Breast epithelium (tissue), 4 donors: Measurements from ENCODE around the gene FXYD2. TPM values are rescaled to one million over a fixed set of nuclear protein-coding genes. Genes with fewer than 3 reads are reported as not detected.

ENCODE experiments used
- DNase-seq, 2 donors: peaks; one replicate each; pipeline ENCODE4 v3.0.0-alpha.2; 2019; ENCODE audit warnings: low spot score in 2 of 2
- H3K27ac ChIP-seq, 2 donors: fragments of 200-600 bp; sonication (generic) in 1 of 2; one replicate each; pipeline ENCODE4 v1.5.1; 2016 to 2019; ENCODE audit warnings: mild to moderate bottlenecking in 1 of 2
- H3K27me3 ChIP-seq, 2 donors: fragments of 200-600 bp; sonication (generic) in 1 of 2; one replicate each; pipeline versions ENCODE4 v1.5.1 to v1.6.0; 2017 to 2019; ENCODE audit warnings: control low read depth in 1 of 2, mild to moderate bottlenecking in 1 of 2
- H3K36me3 ChIP-seq: fragments of 200-600 bp; one replicate; pipeline ENCODE4 v1.5.1; 2019
- H3K4me1 ChIP-seq, 2 donors: fragments of 200-600 bp; sonication (generic); one replicate each; pipeline ENCODE4 v1.5.1; 2016 to 2019; ENCODE audit warnings: control low read depth in 1 of 2
- H3K4me3 ChIP-seq, 3 donors: fragments of 200-600 bp; sonication (generic); 1 replicate in 2 of 3; 2 replicates in 1 of 3; pipeline ENCODE4 v1.5.1; 2016 to 2019; ENCODE audit warnings: mild to moderate bottlenecking in 3 of 3, moderate library complexity in 2 of 3
- H3K9me3 ChIP-seq, 2 donors: fragments of 200-600 bp; sonication (generic) in 1 of 2; one replicate each; pipeline ENCODE4 v1.5.1; 2016 to 2019; ENCODE audit warnings: control low read depth in 1 of 2
- POLR2A ChIP-seq: fragments of 450-650 bp; IDR thresholded peaks from one replicate; pipeline ENCODE4 v1.6.1; 2016; ENCODE audit warnings: antibody characterized with exemption, mild to moderate bottlenecking, moderate library complexity
- POLR2AphosphoS5 ChIP-seq, 3 donors: sonication (generic); formaldehyde crosslinking; IDR thresholded peaks; one replicate each; pipeline ENCODE4 v1.6.1; 2017; ENCODE audit warnings: antibody characterized with exemption in 3 of 3
- intact Hi-C: fragments of 100-400 bp; cut with DNase I; formaldehyde crosslinking; loops from one replicate; pipeline ENCODE4 v1.15.1; 2023; ENCODE audit warnings: low total_unique reads
- total RNA-seq, 3 donors: library from RNA; depleted of rRNA; stranded (reverse); fragments of >200 nt; gene quantifications; one replicate each; pipeline ENCODE4 v1.1.0, GENCODE V29; 2016
- TF ChIP-seq, protein P1 (sequence below), 3 donors: fragments of 450-650 bp; IDR thresholded peaks; one replicate each; pipeline ENCODE4 v1.5.1; 2016 to 2017; ENCODE audit warnings: antibody characterized with exemption in 3 of 3, mild to moderate bottlenecking in 3 of 3, moderate library complexity in 3 of 3

Gene FXYD2
- total RNA-seq, 3 donors from 2014 or later = 0.66 to 2.0 (median 1.3) TPM

- H3K27ac ChIP-seq = peak overlapping the region in 1 of 2 donors; percentile 63
- no peaks in the 10 kb centered on the region for H3K4me1 ChIP-seq
- no peaks in the 10 kb centered on the region for H3K36me3 ChIP-seq
- intact Hi-C loops = no loop called here
- H3K4me3 ChIP-seq = no peak overlapping the region
- TF ChIP-seq POLR2A (no peak), POLR2AphosphoS5 (IDR thresholded peaks at IDR 0.05) (no peak)
- TF ChIP-seq, protein P1, sequence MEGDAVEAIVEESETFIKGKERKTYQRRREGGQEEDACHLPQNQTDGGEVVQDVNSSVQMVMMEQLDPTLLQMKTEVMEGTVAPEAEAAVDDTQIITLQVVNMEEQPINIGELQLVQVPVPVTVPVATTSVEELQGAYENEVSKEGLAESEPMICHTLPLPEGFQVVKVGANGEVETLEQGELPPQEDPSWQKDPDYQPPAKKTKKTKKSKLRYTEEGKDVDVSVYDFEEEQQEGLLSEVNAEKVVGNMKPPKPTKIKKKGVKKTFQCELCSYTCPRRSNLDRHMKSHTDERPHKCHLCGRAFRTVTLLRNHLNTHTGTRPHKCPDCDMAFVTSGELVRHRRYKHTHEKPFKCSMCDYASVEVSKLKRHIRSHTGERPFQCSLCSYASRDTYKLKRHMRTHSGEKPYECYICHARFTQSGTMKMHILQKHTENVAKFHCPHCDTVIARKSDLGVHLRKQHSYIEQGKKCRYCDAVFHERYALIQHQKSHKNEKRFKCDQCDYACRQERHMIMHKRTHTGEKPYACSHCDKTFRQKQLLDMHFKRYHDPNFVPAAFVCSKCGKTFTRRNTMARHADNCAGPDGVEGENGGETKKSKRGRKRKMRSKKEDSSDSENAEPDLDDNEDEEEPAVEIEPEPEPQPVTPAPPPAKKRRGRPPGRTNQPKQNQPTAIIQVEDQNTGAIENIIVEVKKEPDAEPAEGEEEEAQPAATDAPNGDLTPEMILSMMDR (IDR thresholded peaks at IDR 0.05) = no peak
- no peak for DNase-seq
- H3K9me3 ChIP-seq = no peaks in the 10 kb centered on the region
- no peaks in the 10 kb centered on the region for H3K27me3 ChIP-seq
Measured at GRCh38 chr11:117828611-117829368, 4.2 kb upstream of the FXYD2 start.

GRCh38 chr11:117827521-117828511 is 3.3 kb upstream of the FXYD2 start:
- TF ChIP-seq POLR2A = no peak
- TF ChIP-seq POLR2AphosphoS5 (IDR thresholded peaks at IDR 0.05) = no peak
- TF ChIP-seq, protein P1 (IDR thresholded peaks at IDR 0.05) = no peak
- no peaks in the 10 kb centered on the region for H3K27me3 ChIP-seq
- intact Hi-C loops = no loop called here
- H3K9me3 ChIP-seq = no peaks in the 10 kb centered on the region
- H3K27ac ChIP-seq = peak overlapping the region in 1 of 2 donors; percentile 63
- no peak overlapping the region for H3K4me3 ChIP-seq
- H3K4me1 ChIP-seq = no peaks in the 10 kb centered on the region
- no peaks in the 10 kb centered on the region for H3K36me3 ChIP-seq
- DNase-seq = no peak

GRCh38 chr11:117826832-117827231 is 2.3 kb upstream of the FXYD2 start:
- DNase-seq = no peak
- Histone ChIP-seq H3K36me3 (no peaks in the 10 kb centered on the region), H3K4me1 (no peaks in the 10 kb centered on the region), H3K27ac (no peak overlapping the region), H3K4me3 (no peak overlapping the region), H3K27me3 (no peaks in the 10 kb centered on the region), H3K9me3 (no peaks in the 10 kb centered on the region)
- intact Hi-C loops = no loop called here
- TF ChIP-seq POLR2A = no peak
- TF ChIP-seq, protein P1 (IDR thresholded peaks at IDR 0.05) = no peak
- no peak for TF ChIP-seq POLR2AphosphoS5 (IDR thresholded peaks at IDR 0.05)

GRCh38 chr11:117826190-117826570 is 1.6 kb upstream of the FXYD2 start:
- intact Hi-C loops = no loop called here
- H3K27me3 ChIP-seq = no peaks in the 10 kb centered on the region
- H3K4me1 ChIP-seq = no peaks in the 10 kb centered on the region
- no peak for TF ChIP-seq POLR2AphosphoS5 (IDR thresholded peaks at IDR 0.05)
- TF ChIP-seq POLR2A = no peak
- TF ChIP-seq, protein P1 (IDR thresholded peaks at IDR 0.05) = no peak
- H3K4me3 ChIP-seq = no peak overlapping the region
- DNase-seq = no peak
- no peak overlapping the region for H3K27ac ChIP-seq
- H3K9me3 ChIP-seq = no peaks in the 10 kb centered on the region
- no peaks in the 10 kb centered on the region for H3K36me3 ChIP-seq
